HepG2 (cell line): ENCODE measurements around the gene PHOSPHO2. TPM values are rescaled to one million over a fixed set of nuclear protein-coding genes. Genes with fewer than 3 reads are reported as not detected.

Experiments used
- ARNT2 ChIP-seq: sonication (generic); formaldehyde crosslinking; IDR thresholded peaks from 2 replicates; pipeline ENCODE4 v1.8.0; 2022; ENCODE audit warnings: mild to moderate bottlenecking, low read depth, missing genetic modification reagents, moderate library complexity
- DMAP1 ChIP-seq: IDR thresholded peaks from 2 replicates; pipeline ENCODE4 v1.6.1; 2016
- HDAC2 ChIP-seq: sonication (generic); formaldehyde crosslinking; IDR thresholded peaks from 2 replicates; pipeline ENCODE4 v1.4.0; 2020; ENCODE audit warnings: missing genetic modification reagents
- HDAC6 ChIP-seq: fragments of 200-600 bp; sonication (generic); IDR thresholded peaks from 2 replicates; pipeline ENCODE4 v1.7.0; 2017; ENCODE audit warnings: mild to moderate bottlenecking, antibody characterized with exemption, low read length, low read depth
- HOXD1 ChIP-seq: sonication (generic); formaldehyde crosslinking; IDR thresholded peaks from 2 replicates; pipeline ENCODE4 v1.5.0; 2020; ENCODE audit warnings: missing genetic modification reagents
- IRF2 ChIP-seq: IDR thresholded peaks from 2 replicates; pipeline ENCODE4 v1.6.1; 2018; ENCODE audit warnings: missing genetic modification reagents, missing compliant biosample characterization
- MAF1 ChIP-seq: sonication (generic); formaldehyde crosslinking; IDR thresholded peaks from 2 replicates; pipeline ENCODE4 v1.5.0; 2020; ENCODE audit warnings: missing genetic modification reagents, borderline replicate concordance
- NKX3-1 ChIP-seq: sonication (generic); formaldehyde crosslinking; IDR thresholded peaks from 2 replicates; pipeline ENCODE4 v1.5.0; 2020; ENCODE audit warnings: missing genetic modification reagents
- NONO ChIP-seq, 2 experiments: fragments of 450-650 bp in 1 of 2; sonication (generic) in 1 of 2; formaldehyde crosslinking in 1 of 2; IDR thresholded peaks in 1 of 2; conservative IDR thresholded peaks in 1 of 2; 2 replicates each; pipeline versions ENCODE4 v1.6.1 to v1.8.0; 2017 to 2022; ENCODE audit warnings: mild to moderate bottlenecking in 1 of 2, missing genetic modification reagents in 1 of 2, moderate library complexity in 1 of 2
- PCBP2 ChIP-seq: fragments of 200-400 bp; formaldehyde crosslinking; optimal IDR thresholded peaks from 2 replicates; pipeline ENCODE3; 2018; ENCODE audit warnings: low read length, low read depth; ENCODE audit not compliant: poor library complexity, severe bottlenecking
- SNAI1 ChIP-seq: sonication (generic); formaldehyde crosslinking; IDR thresholded peaks from 2 replicates; pipeline ENCODE4 v1.5.0; 2020; ENCODE audit warnings: mild to moderate bottlenecking, missing genetic modification reagents, borderline replicate concordance
- SNAPC2 ChIP-seq: sonication (generic); formaldehyde crosslinking; IDR thresholded peaks from 2 replicates; pipeline ENCODE4 v1.8.1; 2022; ENCODE audit warnings: mild to moderate bottlenecking, missing genetic modification reagents
- ZNF607 ChIP-seq: sonication (generic); formaldehyde crosslinking; IDR thresholded peaks from 2 replicates; pipeline ENCODE4 v1.5.1; 2020; ENCODE audit warnings: missing genetic modification reagents, mild to moderate bottlenecking, borderline replicate concordance
- ZNF879 ChIP-seq: sonication (generic); formaldehyde crosslinking; IDR thresholded peaks from 2 replicates; pipeline ENCODE4 v1.8.1; 2023; ENCODE audit warnings: missing genetic modification reagents
- polyA plus RNA-seq, 8 experiments: library from polyadenylated mRNA; depleted of rRNA in 3 of 8; stranded (reverse) in 7 of 8; unstranded in 1 of 8; fragments of >200 nt; fragmentation: Illumina TruSeq in 4 of 8; extraction: Trizol in 4 of 8; gene quantifications; 2 replicates each; pipeline versions ENCODE4 v1.2.1 to v1.2.3, GENCODE V29; 2011 to 2016; ENCODE audit warnings: low read depth in 4 of 8, missing spikeins in 1 of 8, mixed read lengths in 1 of 8; ENCODE audit not compliant: insufficient read depth in 1 of 8
- total RNA-seq, 5 experiments: library from RNA; depleted of rRNA; stranded (reverse); fragments of >200 nt; fragmentation: Illumina TruSeq; extraction: Trizol; gene quantifications; 2 replicates each; pipeline ENCODE4 v1.2.3, GENCODE V29; 2016; ENCODE audit warnings: low read depth in 1 of 5
- TF ChIP-seq, protein P1 (sequence below): sonication (generic); formaldehyde crosslinking; IDR thresholded peaks from 2 replicates; pipeline ENCODE4 v1.4.0; 2020; ENCODE audit warnings: mild to moderate bottlenecking, missing genetic modification reagents
- TF ChIP-seq, protein P2 (sequence below): IDR thresholded peaks from 2 replicates; pipeline ENCODE4 v1.6.1; 2016; ENCODE audit warnings: missing compliant biosample characterization, missing genetic modification reagents, borderline replicate concordance
- TF ChIP-seq, protein P3 (sequence below): sonication (generic); formaldehyde crosslinking; IDR thresholded peaks from 2 replicates; pipeline ENCODE4 v1.9.0; 2021; ENCODE audit warnings: missing genetic modification reagents, borderline replicate concordance
- TF ChIP-seq, protein P4 (sequence below): sonication (generic); formaldehyde crosslinking; IDR thresholded peaks from 2 replicates; pipeline ENCODE4 v1.8.0; 2022; ENCODE audit warnings: mild to moderate bottlenecking, missing genetic modification reagents
- TF ChIP-seq, protein P5 (sequence below): sonication (generic); formaldehyde crosslinking; IDR thresholded peaks from 2 replicates; pipeline ENCODE4 v1.4.0; 2020; ENCODE audit warnings: low read depth, mild to moderate bottlenecking, missing genetic modification reagents

PHOSPHO2 gene
- total and polyA plus RNA-seq, 2 of the 13 experiments (the other 11 are each of a cell fraction or from before 2014, with no cell fraction given), result 6.1 to 11.4 TPM

DNA sequence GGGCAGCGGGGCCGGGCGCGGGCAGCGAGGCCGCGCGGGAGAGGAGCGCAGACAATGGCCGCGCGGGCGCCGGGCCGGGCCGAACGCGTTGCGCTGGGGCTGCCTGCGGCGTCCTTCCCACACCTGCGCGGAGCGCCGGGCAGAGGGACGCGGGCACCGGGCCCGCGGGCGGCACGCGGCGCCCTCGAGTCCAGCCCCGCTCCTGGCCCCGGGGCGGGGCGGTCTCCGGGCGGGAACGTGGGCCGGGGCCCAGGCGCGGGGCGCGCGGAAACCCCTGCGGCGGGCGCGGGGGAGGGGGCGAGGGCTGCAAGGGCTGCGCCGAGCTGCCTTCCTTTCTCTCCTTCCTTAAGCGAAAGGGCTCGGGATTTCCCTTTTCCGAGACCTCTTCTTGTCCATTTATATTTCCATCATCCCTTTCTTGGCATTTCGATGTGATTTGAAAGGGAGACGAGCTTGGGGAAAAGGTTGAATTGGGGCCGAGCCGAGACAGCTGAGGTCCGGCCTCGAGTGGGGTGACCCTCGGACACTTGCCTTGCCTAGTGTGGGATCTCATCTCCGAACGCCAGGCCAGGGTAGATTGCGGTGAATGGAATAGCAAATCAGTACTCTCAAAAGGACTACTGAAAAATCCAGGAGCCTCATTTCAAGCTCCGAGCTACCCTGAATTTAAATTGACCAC is 40.0 kb downstream of the PHOSPHO2 start (continued):
- TF ChIP-seq, protein P1, sequence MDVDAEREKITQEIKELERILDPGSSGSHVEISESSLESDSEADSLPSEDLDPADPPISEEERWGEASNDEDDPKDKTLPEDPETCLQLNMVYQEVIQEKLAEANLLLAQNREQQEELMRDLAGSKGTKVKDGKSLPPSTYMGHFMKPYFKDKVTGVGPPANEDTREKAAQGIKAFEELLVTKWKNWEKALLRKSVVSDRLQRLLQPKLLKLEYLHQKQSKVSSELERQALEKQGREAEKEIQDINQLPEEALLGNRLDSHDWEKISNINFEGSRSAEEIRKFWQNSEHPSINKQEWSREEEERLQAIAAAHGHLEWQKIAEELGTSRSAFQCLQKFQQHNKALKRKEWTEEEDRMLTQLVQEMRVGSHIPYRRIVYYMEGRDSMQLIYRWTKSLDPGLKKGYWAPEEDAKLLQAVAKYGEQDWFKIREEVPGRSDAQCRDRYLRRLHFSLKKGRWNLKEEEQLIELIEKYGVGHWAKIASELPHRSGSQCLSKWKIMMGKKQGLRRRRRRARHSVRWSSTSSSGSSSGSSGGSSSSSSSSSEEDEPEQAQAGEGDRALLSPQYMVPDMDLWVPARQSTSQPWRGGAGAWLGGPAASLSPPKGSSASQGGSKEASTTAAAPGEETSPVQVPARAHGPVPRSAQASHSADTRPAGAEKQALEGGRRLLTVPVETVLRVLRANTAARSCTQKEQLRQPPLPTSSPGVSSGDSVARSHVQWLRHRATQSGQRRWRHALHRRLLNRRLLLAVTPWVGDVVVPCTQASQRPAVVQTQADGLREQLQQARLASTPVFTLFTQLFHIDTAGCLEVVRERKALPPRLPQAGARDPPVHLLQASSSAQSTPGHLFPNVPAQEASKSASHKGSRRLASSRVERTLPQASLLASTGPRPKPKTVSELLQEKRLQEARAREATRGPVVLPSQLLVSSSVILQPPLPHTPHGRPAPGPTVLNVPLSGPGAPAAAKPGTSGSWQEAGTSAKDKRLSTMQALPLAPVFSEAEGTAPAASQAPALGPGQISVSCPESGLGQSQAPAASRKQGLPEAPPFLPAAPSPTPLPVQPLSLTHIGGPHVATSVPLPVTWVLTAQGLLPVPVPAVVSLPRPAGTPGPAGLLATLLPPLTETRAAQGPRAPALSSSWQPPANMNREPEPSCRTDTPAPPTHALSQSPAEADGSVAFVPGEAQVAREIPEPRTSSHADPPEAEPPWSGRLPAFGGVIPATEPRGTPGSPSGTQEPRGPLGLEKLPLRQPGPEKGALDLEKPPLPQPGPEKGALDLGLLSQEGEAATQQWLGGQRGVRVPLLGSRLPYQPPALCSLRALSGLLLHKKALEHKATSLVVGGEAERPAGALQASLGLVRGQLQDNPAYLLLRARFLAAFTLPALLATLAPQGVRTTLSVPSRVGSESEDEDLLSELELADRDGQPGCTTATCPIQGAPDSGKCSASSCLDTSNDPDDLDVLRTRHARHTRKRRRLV (CRISPR knock-in tag), result no peak
- TF ChIP-seq SNAPC2 (CRISPR knock-in tag), result no peak
- TF ChIP-seq, protein P2, sequence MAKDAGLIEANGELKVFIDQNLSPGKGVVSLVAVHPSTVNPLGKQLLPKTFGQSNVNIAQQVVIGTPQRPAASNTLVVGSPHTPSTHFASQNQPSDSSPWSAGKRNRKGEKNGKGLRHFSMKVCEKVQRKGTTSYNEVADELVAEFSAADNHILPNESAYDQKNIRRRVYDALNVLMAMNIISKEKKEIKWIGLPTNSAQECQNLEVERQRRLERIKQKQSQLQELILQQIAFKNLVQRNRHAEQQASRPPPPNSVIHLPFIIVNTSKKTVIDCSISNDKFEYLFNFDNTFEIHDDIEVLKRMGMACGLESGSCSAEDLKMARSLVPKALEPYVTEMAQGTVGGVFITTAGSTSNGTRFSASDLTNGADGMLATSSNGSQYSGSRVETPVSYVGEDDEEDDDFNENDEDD, result peak; percentile 62; the same call in 1 of the 2 replicates
- no peak for TF ChIP-seq IRF2
- TF ChIP-seq, protein P3, sequence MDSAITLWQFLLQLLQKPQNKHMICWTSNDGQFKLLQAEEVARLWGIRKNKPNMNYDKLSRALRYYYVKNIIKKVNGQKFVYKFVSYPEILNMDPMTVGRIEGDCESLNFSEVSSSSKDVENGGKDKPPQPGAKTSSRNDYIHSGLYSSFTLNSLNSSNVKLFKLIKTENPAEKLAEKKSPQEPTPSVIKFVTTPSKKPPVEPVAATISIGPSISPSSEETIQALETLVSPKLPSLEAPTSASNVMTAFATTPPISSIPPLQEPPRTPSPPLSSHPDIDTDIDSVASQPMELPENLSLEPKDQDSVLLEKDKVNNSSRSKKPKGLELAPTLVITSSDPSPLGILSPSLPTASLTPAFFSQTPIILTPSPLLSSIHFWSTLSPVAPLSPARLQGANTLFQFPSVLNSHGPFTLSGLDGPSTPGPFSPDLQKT (CRISPR knock-in tag), result no peak
- no peak for TF ChIP-seq PCBP2
- TF ChIP-seq ZNF607 (CRISPR knock-in tag), result no peak
- TF ChIP-seq MAF1, result no peak
- TF ChIP-seq, protein P4, sequence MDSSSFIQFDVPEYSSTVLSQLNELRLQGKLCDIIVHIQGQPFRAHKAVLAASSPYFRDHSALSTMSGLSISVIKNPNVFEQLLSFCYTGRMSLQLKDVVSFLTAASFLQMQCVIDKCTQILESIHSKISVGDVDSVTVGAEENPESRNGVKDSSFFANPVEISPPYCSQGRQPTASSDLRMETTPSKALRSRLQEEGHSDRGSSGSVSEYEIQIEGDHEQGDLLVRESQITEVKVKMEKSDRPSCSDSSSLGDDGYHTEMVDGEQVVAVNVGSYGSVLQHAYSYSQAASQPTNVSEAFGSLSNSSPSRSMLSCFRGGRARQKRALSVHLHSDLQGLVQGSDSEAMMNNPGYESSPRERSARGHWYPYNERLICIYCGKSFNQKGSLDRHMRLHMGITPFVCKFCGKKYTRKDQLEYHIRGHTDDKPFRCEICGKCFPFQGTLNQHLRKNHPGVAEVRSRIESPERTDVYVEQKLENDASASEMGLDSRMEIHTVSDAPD (CRISPR knock-in tag), result no peak
- peak; percentile 11; the same call in 1 of the 2 replicates for TF ChIP-seq DMAP1 (CRISPR knock-in tag)
- no peak for TF ChIP-seq SNAI1 (CRISPR knock-in tag)
- no peak for TF ChIP-seq NONO (IDR thresholded peaks at IDR 0.05)
- no peak; the same call in 1 of the 2 replicates for TF ChIP-seq NONO (CRISPR knock-in tag; conservative IDR thresholded peaks at IDR 0.05)
- TF ChIP-seq, protein P5, sequence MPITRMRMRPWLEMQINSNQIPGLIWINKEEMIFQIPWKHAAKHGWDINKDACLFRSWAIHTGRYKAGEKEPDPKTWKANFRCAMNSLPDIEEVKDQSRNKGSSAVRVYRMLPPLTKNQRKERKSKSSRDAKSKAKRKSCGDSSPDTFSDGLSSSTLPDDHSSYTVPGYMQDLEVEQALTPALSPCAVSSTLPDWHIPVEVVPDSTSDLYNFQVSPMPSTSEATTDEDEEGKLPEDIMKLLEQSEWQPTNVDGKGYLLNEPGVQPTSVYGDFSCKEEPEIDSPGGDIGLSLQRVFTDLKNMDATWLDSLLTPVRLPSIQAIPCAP (CRISPR knock-in tag), result no peak
- TF ChIP-seq HDAC2, result 0 out of 2 replicates have a peak, but pooled peaks have one; percentile 23
- no peak for TF ChIP-seq HOXD1 (CRISPR knock-in tag)
- TF ChIP-seq HDAC6, result no peak
- TF ChIP-seq ARNT2 (CRISPR knock-in tag), result 0 out of 2 replicates have a peak, but pooled peaks have one; percentile 1
- 0 out of 2 replicates have a peak, but pooled peaks have one; percentile 8 for TF ChIP-seq NKX3-1
- TF ChIP-seq ZNF879, result no peak
